Measurements from ENCODE around the gene PPP1R26.
"Not testable (repeated sequence)": the region's sequence is repeated elsewhere in the genome, so short reads cannot be mapped to it uniquely, and the experiment has no call there.

The PPP1R26 gene

DNA sequence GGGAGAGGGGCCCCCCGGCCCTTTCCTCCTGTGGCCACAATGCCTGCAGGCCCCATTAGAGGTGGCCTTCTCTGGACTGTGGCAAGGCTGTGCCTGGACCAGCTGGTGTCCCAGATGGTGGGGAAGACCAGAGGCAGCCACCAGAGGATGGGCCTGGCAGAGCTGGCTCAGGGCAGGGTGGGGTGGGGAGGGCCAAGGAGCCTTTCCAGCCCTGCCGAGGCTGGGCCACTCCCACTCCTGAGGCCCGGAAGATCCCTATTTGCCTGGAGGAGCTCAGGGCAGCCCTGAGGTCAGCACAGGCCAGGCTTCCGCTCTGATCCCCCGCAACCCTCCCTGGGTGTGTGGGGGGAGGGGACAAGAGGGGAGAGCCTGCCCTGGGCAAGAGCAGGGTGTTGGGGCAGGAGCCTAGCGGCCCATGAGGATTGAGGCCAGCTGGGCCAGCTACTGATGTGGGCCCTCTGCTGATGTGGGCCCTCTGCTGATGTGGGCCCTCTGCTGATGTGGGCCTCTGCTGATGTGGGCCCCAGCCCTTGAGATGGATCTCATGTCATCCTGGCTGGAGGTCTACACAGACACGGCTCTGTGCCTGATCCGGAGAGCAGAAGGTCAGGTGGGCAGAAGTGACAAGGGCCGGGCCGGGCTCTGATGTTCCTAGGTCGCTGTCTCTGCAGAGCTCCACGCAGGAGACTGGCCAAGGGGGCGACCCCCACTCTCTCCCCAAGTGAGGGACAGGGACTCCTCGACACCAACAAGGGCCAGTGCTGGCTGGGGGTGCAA is 26.9 kb downstream of the PPP1R26 start:
- no peak for DNase-seq

GRCh38 chr9:135507104-135508035 is 27.8 kb downstream of the PPP1R26 start:
- DNase-seq = no peak

- DNase-seq = no peak
Observed at GRCh38 chr9:135508211-135508820, 28.7 kb downstream of the PPP1R26 start.

DNA sequence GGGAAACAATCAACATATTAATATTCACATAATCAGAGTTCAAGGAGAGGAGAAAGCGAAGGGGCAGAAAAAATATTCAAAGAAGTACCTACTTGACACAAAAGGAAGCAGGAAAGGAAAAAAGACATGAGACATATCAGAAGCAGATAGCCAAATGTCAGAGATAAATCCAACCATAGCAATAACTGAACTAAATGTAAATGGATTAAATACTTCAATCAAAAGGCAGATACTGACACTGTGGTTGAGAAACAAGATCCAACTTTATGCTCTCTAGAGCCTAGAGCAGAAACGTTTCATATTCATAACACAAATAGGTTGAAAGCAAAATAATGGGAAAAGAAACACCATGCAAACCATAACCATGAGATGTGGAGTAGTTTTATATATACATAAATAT is 29.9 kb downstream of the PPP1R26 start:
- DNase-seq = no peak

DNA sequence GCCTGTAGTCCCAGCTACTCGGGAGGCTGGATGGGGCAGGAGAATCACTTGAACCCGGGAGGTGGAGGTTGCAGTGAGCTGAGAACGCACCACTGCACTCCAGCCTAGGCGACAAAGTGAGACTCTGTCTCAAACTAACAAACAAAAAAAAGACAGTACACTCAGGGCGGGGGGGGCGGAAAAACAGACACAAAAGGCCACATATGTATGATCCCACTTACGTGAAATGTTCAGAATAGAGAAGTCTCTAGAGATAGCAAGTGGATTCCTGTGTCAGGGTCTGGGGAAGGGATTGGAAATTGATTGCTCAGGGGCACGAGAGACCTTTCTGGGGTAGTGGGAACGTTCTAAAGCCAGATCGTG is 32.6 kb downstream of the PPP1R26 start:
- DNase-seq = no peak

- no peak for DNase-seq
Observed at GRCh38 chr9:135512904-135513303, 33.3 kb downstream of the PPP1R26 start.

DNA sequence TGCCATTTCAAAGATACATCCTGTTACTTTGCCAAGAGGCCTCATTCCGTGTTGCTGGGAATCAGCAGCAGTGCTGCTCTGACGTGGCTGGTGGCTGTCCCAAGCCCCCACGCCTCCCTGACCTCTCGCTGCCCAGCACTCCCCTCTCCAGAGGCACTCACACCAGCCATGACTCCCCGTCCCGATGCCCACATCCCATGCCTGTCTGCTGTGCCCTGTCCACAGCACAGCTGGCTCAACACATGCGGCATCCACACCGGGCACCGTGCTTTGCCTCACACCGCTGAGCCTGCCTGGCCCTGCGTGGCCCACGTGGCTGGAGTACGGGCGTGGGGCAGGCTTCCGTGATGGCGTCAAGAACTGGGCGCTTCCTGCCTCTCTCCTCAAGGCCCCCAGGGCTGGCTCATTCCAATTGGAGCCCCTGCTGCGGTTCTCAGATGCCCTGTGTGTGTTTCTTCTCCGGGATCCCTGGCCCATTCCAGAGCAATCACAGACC is 33.8 kb downstream of the PPP1R26 start:
- DNase-seq = no peak

DNA sequence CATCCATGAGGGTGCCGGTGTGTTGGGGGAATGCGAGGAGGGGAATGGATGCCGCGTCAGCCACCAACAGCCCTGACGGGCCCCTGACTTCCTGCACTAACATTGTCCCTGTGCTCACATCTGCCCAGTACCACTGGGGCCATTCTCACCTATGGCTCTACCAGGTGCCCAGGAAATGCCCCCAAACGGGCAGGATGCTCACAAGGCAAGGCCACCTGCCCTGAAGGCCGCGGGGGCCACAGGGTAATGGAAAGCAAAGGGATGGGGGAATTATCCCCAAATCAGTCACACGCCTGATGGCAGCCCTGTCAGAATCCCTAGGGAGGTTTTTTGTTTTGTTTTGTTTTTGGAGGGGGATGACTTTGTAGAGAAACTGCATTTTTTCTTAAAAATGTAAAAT is 34.3 kb downstream of the PPP1R26 start:
- not testable (repeated sequence) for DNase-seq

GRCh38 chr9:135514342-135515082 is 34.9 kb downstream of the PPP1R26 start:
- DNase-seq = no peak

DNA sequence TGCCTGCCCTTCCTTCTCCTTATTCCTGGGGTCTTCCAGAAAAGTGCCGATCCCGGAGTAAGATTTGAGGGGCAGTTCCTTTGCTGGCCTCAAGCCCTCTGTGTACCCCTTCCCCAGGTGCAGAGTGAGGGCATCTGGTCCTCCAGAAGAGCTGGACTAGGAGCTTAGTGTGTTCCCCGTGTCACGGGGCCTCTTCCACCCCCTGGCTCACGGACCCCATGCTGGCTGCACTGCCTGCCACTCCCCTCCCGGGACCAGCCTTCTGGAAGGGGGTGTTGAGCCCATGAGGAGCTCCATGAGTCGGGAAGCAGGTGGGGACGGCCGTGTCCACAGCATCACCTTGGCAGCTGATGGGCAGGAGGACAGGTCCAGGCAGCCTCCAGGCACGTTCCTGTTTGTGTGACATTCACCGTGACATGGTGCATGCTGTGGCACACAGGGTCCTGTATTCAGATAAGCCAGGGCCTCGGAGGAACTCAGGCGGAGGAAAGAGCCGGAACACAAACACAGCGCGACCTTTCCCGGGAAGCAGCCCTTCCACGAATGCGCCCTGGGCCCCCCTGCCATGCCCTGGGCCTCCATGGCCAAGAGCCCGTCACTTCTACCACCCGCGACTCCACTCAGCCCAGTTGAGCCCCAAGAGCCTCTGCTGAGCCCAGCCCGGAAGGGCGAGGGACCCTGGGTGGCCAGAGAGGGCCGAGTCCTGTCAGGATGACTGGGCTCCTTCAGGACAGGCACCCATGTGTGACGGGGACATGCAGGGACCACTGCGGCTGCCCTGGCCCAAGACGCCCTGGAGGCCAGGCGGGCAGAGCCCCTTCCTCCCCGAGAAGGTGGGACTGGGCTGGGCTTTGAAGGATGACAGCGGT is 35.7 kb downstream of the PPP1R26 start:
- DNase-seq = no peak

GRCh38 chr9:135516132-135516860 is 36.7 kb downstream of the PPP1R26 start:
- no peak for DNase-seq

GRCh38 chr9:135517407-135517822 is 37.8 kb downstream of the PPP1R26 start:
- DNase-seq = no peak

DNA sequence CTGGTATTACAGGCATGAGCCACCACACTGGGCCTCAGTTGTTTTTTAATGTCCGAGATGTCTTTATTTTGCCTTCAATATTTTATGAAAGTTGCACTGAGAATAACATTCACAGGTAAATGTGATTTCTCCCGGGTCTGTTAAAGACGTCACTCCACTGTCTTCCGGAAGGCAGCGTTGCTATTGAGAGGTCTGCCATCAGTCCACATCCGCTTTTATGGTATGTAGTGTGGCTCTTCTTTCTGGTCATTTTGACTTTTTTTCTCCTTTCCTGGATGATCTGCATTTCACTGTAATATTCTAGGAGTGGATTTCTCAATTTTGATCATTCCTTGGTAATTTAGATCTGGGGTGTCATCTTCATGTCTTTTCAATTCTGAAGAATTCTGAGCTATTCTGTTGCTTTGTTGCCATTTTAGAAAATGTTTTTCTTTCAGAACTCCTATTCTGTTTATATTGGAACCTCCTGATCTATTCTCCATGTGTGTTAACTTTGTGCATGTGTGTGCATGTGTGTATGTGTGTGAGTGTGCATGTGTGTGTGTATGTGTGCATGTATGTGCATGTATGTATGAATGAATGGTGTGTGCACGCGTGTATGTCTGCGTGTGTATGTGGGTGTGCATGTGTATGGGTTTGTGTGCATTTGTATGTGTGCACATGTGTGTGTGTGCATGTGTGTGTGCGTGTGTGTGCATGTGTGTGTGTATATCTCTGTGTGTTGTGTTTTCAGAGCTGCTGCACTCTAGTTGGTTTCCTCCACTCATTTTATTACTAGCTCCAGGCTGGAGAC is 39.8 kb downstream of the PPP1R26 start:
- DNase-seq = no peak

GRCh38 chr9:135520916-135521607 is 41.5 kb downstream of the PPP1R26 start, which contains the start of gene LCN1:
Gene LCN1, plus strand, starts transcription at chr9:135521440. Its CDS starts 58 bp downstream, at chr9:135521498.
- no peak for DNase-seq

- DNase-seq = no peak
Observed at GRCh38 chr9:135521608-135522095, 42.1 kb downstream of the PPP1R26 start.

DNA sequence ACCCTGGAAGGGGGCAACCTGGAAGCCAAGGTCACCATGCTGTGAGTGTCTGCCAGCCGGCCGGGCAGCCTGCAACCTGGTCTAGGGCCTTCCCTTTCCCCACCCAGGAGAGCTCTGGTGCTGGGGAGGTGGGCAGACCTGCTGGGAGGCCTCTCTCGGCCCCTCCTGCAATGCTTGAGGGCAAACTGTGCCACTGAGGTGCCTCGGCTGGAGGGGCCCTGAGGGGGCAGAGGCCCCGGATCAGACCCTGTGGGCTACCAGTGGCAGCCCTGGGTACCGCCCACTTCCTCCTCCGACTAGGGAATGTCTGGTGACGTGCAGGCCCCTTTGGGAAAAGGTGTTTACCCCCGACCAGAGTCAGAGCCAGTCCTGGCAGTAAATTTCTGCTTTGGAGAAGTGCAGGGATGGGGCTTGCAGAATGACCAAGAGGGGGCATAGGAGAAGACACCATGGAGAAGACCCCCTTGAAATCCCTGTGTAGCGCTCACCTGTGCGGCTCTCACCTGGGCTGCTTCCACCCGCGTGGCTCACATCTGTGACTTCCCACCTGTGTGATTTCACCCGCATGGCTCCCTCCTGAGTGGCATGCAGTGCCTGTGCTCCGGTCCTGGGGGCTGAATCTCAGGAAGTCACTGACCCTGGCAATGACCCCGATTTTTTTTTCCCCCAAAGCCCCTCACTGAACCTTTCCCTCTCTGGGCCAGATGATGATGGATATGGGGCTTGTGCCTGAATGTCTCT is 42.7 kb downstream of the PPP1R26 start:
- DNase-seq = no peak

- DNase-seq = no peak
Observed at GRCh38 chr9:135522931-135523330, 43.3 kb downstream of the PPP1R26 start.

DNA sequence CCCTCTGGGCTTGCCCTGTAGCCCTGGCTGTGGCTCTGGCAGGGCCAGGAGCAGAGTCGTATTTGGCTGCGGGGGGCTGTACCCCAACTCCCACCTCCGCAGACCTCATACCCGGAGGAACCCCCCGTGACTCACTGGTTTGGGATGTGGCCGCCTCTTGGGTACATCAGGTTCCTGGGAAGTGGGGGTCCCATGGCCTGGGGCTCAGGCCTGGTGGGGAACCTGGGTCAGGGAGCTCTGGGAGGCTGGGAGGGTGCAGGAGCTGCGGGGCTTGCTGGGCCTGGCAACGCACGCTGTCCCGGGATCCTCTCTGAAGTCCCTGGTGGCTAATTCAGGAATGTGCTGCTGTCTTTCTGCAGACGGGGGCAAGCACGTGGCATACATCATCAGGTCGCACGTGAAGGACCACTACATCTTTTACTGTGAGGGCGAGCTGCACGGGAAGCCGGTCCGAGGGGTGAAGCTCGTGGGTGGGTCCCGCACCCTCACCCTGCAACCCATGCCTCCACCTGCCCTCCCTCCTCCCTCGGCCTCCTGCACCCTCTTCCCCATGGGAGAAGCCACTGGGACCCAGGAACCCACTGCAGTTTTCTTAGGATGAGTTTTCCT is 44.0 kb downstream of the PPP1R26 start:
- no peak for DNase-seq
